Measurements from ENCODE around the gene A1CF. TPM values are rescaled to one million over a fixed set of nuclear protein-coding genes. Genes with fewer than 3 reads are reported as not detected.
"Not testable (repeated sequence)": the region's sequence is repeated elsewhere in the genome, so short reads cannot be mapped to it uniquely, and the experiment has no call there.

Gene A1CF
- total RNA-seq, 1 experiment from 2014 or later = not detected

DNA sequence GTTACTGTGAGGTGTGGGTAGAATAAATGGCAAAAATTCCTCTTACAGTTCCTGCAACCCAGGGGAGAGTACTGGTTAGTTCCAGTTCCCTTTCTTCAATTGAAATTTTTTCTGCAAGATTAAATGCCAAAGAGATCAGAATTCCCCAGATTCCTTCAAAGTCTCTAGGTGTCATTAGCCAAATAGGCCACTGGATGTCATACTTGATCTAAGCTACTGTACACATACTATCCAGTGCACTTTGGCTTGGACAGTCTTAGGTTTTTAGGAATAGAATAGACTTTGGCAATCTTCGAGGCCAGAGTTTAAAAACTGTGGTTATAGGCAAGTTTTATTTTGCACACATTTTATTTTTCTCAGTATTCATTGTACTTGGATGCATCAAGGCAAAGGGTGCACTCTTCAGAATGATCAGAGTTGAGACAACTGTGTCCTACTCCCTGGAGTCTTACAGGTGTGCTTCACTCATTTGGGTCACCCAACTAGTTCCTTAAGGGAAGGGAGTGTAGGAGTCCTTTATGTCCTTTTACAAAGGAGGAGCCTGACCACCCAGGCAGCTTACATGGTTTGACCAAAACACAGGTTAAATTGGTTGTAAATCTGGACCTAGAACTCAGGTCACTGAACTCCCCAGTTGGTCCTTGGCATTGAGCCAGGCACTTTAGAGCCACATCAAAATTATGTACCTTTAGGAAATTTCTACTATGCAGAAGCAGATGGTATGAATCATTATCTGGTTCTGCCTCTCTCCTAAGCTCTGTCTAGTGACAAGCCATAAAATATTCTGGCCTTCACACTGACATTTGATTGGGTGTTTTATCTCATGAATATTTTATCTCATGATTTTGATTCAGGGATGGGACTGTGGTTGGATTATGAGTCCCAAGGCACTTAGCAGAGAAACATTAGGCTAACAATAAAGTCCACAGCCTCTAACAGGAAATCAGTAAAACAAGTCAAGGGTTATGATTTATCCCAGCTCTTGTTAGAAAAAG is 96.2 kb downstream of the A1CF start:
- peak; percentile 9 for DNase-seq (ENCODE audit: low read depth)

DNA sequence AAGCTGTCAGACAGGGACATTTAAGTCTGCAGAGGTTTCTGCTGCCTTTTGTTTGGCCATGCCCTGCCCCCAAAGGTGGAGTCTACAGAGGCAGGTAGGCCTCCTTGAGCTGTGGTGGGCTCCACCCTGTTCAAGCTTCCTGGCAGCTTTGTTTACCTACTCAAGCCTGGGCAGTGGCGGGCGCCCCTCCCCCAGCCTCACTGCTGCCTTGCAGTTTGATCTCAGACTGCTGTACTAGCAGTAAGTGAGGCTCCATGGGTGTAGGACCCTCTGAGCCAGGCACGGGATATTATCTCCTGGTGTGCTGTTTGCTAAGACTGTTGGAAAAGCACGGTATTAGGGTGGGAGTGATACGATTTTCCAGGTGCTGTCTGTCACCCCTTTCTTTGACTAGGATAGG is 97.5 kb downstream of the A1CF start:
- not testable (repeated sequence) for DNase-seq (ENCODE audit: low read depth)

DNA sequence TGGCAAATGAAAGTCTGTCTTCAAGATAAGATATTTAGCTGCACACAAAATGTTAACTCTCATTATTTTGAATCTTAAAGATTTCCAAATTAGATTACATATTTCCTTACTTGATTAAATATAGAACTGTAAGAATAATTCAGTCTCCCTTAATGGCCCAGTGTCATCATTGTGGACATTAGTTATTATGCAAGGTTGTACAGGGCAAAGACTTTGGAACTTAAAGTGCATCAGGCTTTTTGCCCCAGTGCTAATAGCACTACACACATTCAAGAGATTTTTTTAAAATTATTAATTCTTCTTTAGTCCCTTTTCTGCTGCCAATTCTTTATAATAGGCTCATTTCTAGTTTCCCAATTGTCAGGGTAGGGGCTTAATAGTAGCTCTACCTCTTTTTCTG is 103.4 kb downstream of the A1CF start:
- DNase-seq (ENCODE audit: low read depth) = not testable (repeated sequence)

DNA sequence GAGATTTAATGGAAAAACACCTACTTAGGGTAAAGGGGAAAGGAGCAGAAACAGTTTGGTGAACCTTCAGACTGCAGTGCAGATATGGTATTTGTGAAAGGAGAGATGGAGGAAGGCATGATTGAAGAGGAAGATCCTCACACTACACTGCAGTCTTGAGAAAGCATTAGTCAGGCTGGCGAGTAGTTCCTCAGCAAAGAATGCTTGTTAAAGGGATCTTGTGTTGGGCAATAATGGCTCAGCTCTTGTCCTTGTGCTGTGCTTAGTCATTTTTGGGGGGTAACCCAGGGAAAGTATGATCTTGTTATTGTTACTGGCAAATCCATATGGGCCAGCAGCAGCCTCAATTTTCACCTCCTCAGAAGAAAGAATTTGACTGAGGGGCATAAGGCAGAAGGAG is 105.4 kb downstream of the A1CF start:
- DNase-seq (ENCODE audit: low read depth) = peak; percentile 13

DNA sequence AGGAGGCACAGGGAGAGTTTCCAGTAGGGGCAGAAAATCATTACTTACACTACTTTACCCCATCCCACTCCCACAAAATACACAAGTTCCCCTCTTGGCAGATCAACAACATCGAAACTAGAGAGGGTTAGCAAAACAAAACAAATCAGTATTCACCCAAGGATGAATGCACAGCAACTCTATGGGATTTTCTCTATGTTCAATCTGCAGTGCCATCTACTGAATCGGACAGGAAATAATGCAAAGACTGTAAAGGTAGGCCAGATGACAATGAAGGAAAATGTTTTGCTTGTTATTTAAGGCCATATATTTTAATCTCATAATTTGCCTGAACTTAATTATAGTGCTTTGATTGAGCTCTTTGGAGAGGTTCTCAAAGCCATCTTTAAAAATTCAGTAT is 110.6 kb downstream of the A1CF start:
- DNase-seq (ENCODE audit: low read depth) = not testable (repeated sequence)

DNA sequence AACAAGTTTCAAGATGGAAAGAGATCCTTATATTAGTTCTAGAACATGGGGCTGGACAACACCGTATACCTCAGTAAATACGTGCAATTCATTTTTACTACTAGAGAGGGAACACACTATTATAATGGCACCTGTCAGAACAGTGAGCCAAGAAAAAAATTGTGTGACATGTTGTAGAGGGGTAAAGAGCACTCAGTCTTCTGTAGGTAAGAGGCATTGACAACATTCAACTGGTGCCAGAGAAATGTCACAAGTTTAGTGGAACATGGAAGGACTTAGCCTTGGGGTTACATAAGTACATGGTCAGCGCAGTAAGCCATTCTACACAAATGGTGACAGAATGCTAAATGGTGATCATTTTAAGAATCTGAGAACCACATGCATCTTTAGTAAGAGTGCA is 113.4 kb downstream of the A1CF start:
- not testable (repeated sequence) for DNase-seq (ENCODE audit: low read depth)

DNA sequence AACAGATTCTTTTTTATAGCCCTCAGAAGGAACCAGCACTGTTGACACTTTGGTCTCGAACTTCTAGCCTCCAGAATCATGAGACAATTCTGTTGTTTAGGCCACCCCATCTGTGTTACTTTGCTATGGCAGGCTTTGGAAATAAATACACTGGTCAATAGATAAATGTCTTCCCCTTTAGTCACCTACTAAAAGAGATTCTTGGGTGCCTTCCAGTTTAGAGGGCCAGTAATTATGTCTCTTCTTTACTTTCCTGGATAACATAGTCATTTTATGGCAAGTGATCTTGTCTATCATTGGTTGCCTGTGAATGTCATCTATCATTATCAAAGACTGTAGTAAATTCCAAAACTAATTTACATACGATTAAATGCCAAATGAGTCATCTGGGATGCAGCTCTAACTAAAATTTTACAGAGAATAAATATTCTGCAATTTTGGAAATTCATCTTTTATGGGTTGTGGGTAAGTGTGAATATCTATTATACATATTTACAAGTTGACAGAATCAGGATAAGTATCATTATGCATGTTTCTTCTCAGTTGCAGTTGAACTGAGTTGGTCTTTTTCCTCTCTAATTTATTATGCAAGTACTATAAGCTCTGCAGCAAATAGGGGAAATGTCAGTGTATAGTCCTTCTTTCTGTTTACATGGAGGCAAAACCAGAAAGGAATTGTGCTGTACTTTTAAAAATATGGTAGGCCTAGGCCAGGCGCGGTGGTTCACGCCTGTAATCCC is 118.5 kb downstream of the A1CF start:
- DNase-seq (ENCODE audit: low read depth) = peak; percentile 32

Other genes starting within 250 kb of the A1CF start
- 2.9 and 3.3 TPM in 2 replicates for gene ASAH2B, start 145.7 kb downstream of the A1CF start, total RNA-seq (2014; rRNA removed)
- gene PRKG1, start 188.9 kb upstream of the A1CF start, total RNA-seq (2014; rRNA removed) = 6.2 and 6.4 TPM in 2 replicates